CD4-positive, alpha-beta memory T cell (primary cell): ENCODE measurements around the gene STOM. TPM values are rescaled to one million over a fixed set of nuclear protein-coding genes. Genes with fewer than 3 reads are reported as not detected.

Experiments
- CTCF ChIA-PET: fragments of 350-600 bp; sonication (Branson Sonifier 250); formaldehyde crosslinking; loops from one replicate; lab custom pipeline; 2021; ENCODE audit warnings: inconsistent platforms; ENCODE audit not compliant: partially characterized antibody; lab: Charles Lee
- POLR2A ChIA-PET: fragments of 350-600 bp; sonication (Branson Sonifier 250); formaldehyde crosslinking; loops from one replicate; lab custom pipeline; 2021; ENCODE audit not compliant: partially characterized antibody; lab: Charles Lee
- DNase-seq, 5 donors: peaks; one replicate each; pipeline versions ENCODE4 v3.0.0 to v3.0.0-alpha.2; 2020 to 2022; ENCODE audit warnings: mixed read lengths in 1 of 5
- H3K27ac ChIP-seq: one replicate; pipeline ENCODE4 v1.7.0; 2013; ENCODE audit warnings: low read depth, low read length
- H3K27me3 ChIP-seq: 2 replicates; pipeline ENCODE4 v1.7.0; 2013; ENCODE audit warnings: mild to moderate bottlenecking, low read length, moderate library complexity; ENCODE audit not compliant: insufficient read depth
- H3K36me3 ChIP-seq: 2 replicates; pipeline ENCODE4 v1.7.0; 2013; ENCODE audit warnings: mild to moderate bottlenecking, low read length, moderate library complexity; ENCODE audit not compliant: insufficient read depth
- H3K4me1 ChIP-seq: 2 replicates; pipeline ENCODE4 v1.7.0; 2013; ENCODE audit warnings: mild to moderate bottlenecking, low read length, moderate library complexity; ENCODE audit not compliant: insufficient read depth
- H3K4me3 ChIP-seq, 2 donors: one replicate each; pipeline ENCODE4 v1.7.0; 2013; ENCODE audit warnings: low read length in 2 of 2, mild to moderate bottlenecking in 1 of 2
- H3K9me3 ChIP-seq, 2 donors: one replicate each; pipeline ENCODE4 v1.7.0; 2013; ENCODE audit warnings: low read length in 2 of 2, control low read depth in 1 of 2; ENCODE audit not compliant: control insufficient read depth in 1 of 2
- H3K27ac Mint-ChIP-seq, 7 donors: one replicate each; pipeline ENCODE4 v1.8.0; 2020 to 2021; ENCODE audit warnings: mixed read lengths in 7 of 7, mild to moderate bottlenecking in 6 of 7, inconsistent platforms in 3 of 7, moderate library complexity in 3 of 7
- H3K27me3 Mint-ChIP-seq, 2 donors: one replicate each; pipeline ENCODE4 v1.8.0; 2020 to 2021; ENCODE audit warnings: mixed read lengths in 2 of 2
- H3K36me3 Mint-ChIP-seq, 2 donors: one replicate each; pipeline ENCODE4 v1.8.0; 2020 to 2021; ENCODE audit warnings: mixed read lengths in 2 of 2, inconsistent platforms in 1 of 2, mild to moderate bottlenecking in 1 of 2
- H3K4me1 Mint-ChIP-seq, 4 donors: one replicate each; pipeline ENCODE4 v1.8.0; 2020 to 2021; ENCODE audit warnings: mixed read lengths in 4 of 4, mild to moderate bottlenecking in 1 of 4
- H3K4me3 Mint-ChIP-seq, 8 donors: one replicate each; pipeline ENCODE4 v1.8.0; 2020 to 2021; ENCODE audit warnings: mixed read lengths in 8 of 8, mild to moderate bottlenecking in 7 of 8, moderate library complexity in 6 of 8, inconsistent platforms in 3 of 8
- H3K9me3 Mint-ChIP-seq, 8 donors: one replicate each; pipeline ENCODE4 v1.8.0; 2020 to 2021; ENCODE audit warnings: mixed read lengths in 8 of 8, mild to moderate bottlenecking in 5 of 8, inconsistent platforms in 3 of 8, moderate library complexity in 1 of 8
- intact Hi-C: fragments of 100-400 bp; cut with micrococcal nuclease; formaldehyde crosslinking; loops from one replicate; pipeline ENCODE4 v1.15.1; 2023
- polyA plus RNA-seq, 2 donors: library from polyadenylated mRNA; unstranded; fragments of 300-500 nt; fragmentation: Illumina TruSeq; gene quantifications; one replicate each; pipeline ENCODE4 v1.2.3, GENCODE V29; 2021
- total RNA-seq, 2 experiments: library from RNA; stranded (reverse); gene quantifications; one replicate each; pipeline ENCODE4 v1.2.3, GENCODE V29; 2021

STOM gene
- total and polyA plus RNA-seq, 4 experiments from 2014 or later: 81.2 to 254 (median 135) TPM

- H3K36me3 Mint-ChIP-seq: peaks cover 18 to 23% of the 10 kb centered on the region in 2 donors
- Histone ChIP-seq H3K36me3 (no peaks in the 10 kb centered on the region), H3K4me3 (no peak overlapping the region), H3K4me1 (no peaks in the 10 kb centered on the region), H3K9me3 (no peaks in the 10 kb centered on the region), H3K27ac (no peak overlapping the region), H3K27me3 (no peaks in the 10 kb centered on the region)
- H3K27ac Mint-ChIP-seq: no peak overlapping the region
- no peaks in the 10 kb centered on the region for H3K9me3 Mint-ChIP-seq
- peaks cover 0 to 3% (median 0%) of the 10 kb centered on the region in 4 donors for H3K4me1 Mint-ChIP-seq
- ChIA-PET CTCF (interaction anchor here (1.0 to 1.4 kb wide), 3 partner anchors 8 to 65 kb away, joined by 3 to 7 read pairs (median 4); no protein-coding TSS in a partner anchor), POLR2A (no interaction called here)
- H3K4me3 Mint-ChIP-seq: no peak overlapping the region
- DNase-seq: no peak
- H3K27me3 Mint-ChIP-seq: no peaks in the 10 kb centered on the region
- intact Hi-C loops: no loop called here
Measured at GRCh38 chr9:121328476-121328875, 41.6 kb downstream of the STOM start.

- Mint-ChIP-seq H3K4me3 (no peak overlapping the region), H3K9me3 (no peaks in the 10 kb centered on the region), H3K27ac (no peak overlapping the region), H3K27me3 (no peaks in the 10 kb centered on the region), H3K36me3 (peaks cover 14 to 19% of the 10 kb centered on the region in 2 donors), H3K4me1 (peaks cover 5 to 11% (median 8%) of the 10 kb centered on the region in 4 donors)
- intact Hi-C loops: no loop called here
- H3K27me3 ChIP-seq: no peaks in the 10 kb centered on the region
- H3K27ac ChIP-seq: no peak overlapping the region
- no peak overlapping the region for H3K4me3 ChIP-seq
- peaks cover 9% of the 10 kb centered on the region for H3K4me1 ChIP-seq
- no peak for DNase-seq
- H3K9me3 ChIP-seq: no peaks in the 10 kb centered on the region
- no peaks in the 10 kb centered on the region for H3K36me3 ChIP-seq
- POLR2A ChIA-PET: interaction anchor here (1.2 kb wide), 1 partner anchor 13 kb away, joined by 3 read pairs; no protein-coding TSS in a partner anchor
- CTCF ChIA-PET: interaction anchor here (0.7 to 1.2 kb wide), 4 partner anchors 8 to 114 kb away, joined by 3 to 4 read pairs (median 3); no protein-coding TSS in a partner anchor
Measured at GRCh38 chr9:121326901-121327613, 43.0 kb downstream of the STOM start.

- Mint-ChIP-seq H3K27ac (no peak overlapping the region), H3K27me3 (no peaks in the 10 kb centered on the region), H3K4me3 (no peak overlapping the region), H3K9me3 (no peaks in the 10 kb centered on the region), H3K4me1 (peaks cover 7 to 15% (median 11%) of the 10 kb centered on the region in 4 donors), H3K36me3 (peaks cover 14 to 16% of the 10 kb centered on the region in 2 donors)
- Histone ChIP-seq H3K27ac (no peak overlapping the region), H3K4me3 (no peak overlapping the region), H3K4me1 (peaks cover 12% of the 10 kb centered on the region), H3K9me3 (no peaks in the 10 kb centered on the region), H3K36me3 (no peaks in the 10 kb centered on the region), H3K27me3 (no peaks in the 10 kb centered on the region)
- no peak for DNase-seq
- intact Hi-C loops: no loop called here
- CTCF ChIA-PET: interaction anchor here (0.7 to 1.2 kb wide), 2 partner anchors 9 to 49 kb away, joined by 3 read pairs; no protein-coding TSS in a partner anchor
- POLR2A ChIA-PET: interaction anchor here (1.2 kb wide), 1 partner anchor 14 kb away, joined by 3 read pairs; no protein-coding TSS in a partner anchor
Measured at GRCh38 chr9:121326130-121326838, 43.8 kb downstream of the STOM start.

DNA sequence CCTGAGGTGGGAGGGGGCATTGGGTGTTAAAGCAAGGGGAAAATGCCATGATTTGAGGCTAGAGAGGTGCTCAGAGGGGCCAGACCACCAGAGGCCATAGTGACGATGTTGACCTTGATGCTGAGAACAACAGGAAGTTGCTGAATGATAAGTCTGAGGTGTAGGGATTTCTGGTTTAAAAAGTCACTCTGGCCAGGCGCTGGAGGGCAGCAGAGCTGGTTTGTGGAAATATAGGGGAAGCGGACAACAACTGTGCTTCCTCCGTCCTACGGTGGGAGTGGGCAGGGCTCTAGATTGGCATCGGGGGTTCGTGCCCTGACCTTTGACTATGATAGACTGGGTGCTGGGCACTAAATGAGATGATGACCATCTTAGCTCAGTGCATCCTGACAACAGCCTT is 44.7 kb downstream of the STOM start:
- Histone ChIP-seq H3K27ac (no peak overlapping the region), H3K9me3 (no peaks in the 10 kb centered on the region), H3K36me3 (no peaks in the 10 kb centered on the region), H3K4me1 (peaks cover 21% of the 10 kb centered on the region), H3K27me3 (no peaks in the 10 kb centered on the region), H3K4me3 (no peak overlapping the region)
- DNase-seq: no peak
- H3K27me3 Mint-ChIP-seq: no peaks in the 10 kb centered on the region
- H3K4me3 Mint-ChIP-seq: no peak overlapping the region
- H3K9me3 Mint-ChIP-seq: no peaks in the 10 kb centered on the region
- H3K4me1 Mint-ChIP-seq: peaks cover 13 to 23% (median 17%) of the 10 kb centered on the region in 4 donors
- peaks cover 7 to 13% of the 10 kb centered on the region in 2 donors for H3K36me3 Mint-ChIP-seq
- peak overlapping the region in 1 of 7 donors; percentile 45 for H3K27ac Mint-ChIP-seq
- POLR2A ChIA-PET: no interaction called here
- intact Hi-C loops: no loop called here
- CTCF ChIA-PET: no interaction called here

GRCh38 chr9:121324755-121325154 is 45.3 kb downstream of the STOM start:
- no peak for DNase-seq
- intact Hi-C loops: no loop called here
- H3K9me3 ChIP-seq: no peaks in the 10 kb centered on the region
- no peaks in the 10 kb centered on the region for H3K27me3 ChIP-seq
- Mint-ChIP-seq H3K27ac (peak overlapping the region in 1 of 7 donors; percentile 38), H3K4me3 (no peak overlapping the region), H3K4me1 (peaks cover 14 to 29% (median 20%) of the 10 kb centered on the region in 4 donors), H3K27me3 (no peaks in the 10 kb centered on the region), H3K36me3 (peaks cover 6 to 12% of the 10 kb centered on the region in 2 donors), H3K9me3 (no peaks in the 10 kb centered on the region)
- H3K4me1 ChIP-seq: peaks cover 24% of the 10 kb centered on the region
- no peak overlapping the region for H3K4me3 ChIP-seq
- POLR2A ChIA-PET: no interaction called here
- no peaks in the 10 kb centered on the region for H3K36me3 ChIP-seq
- H3K27ac ChIP-seq: no peak overlapping the region
- CTCF ChIA-PET: no interaction called here

DNA sequence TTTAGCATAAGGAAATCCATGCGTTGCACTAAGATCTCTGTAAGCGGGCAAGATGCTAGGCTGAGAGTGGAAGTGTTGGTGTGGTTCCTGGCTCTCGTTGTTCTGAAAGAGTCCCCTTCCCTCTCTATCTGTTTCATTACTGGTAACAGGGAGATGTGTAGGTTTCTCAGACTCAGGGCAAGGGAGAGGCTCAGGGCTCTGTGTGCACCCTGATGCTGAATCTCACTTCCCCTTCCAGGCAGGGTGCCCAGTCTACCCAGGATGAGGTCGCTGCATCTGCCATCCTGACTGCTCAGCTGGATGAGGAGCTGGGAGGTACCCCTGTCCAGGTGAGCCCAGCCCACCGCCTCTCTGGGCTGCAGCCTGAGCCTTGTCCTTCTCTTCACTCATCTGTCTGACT is 45.7 kb downstream of the STOM start:
- intact Hi-C loops: no loop called here

More for the DNA sequence above, 45.7 kb downstream of the STOM start:
- peaks cover 2 to 8% of the 10 kb centered on the region in 2 donors for H3K36me3 Mint-ChIP-seq
- H3K4me1 Mint-ChIP-seq: peaks cover 14 to 29% (median 20%) of the 10 kb centered on the region in 4 donors
- Histone ChIP-seq H3K36me3 (no peaks in the 10 kb centered on the region), H3K9me3 (no peaks in the 10 kb centered on the region), H3K27ac (no peak overlapping the region), H3K4me1 (peaks cover 24% of the 10 kb centered on the region), H3K27me3 (no peaks in the 10 kb centered on the region), H3K4me3 (no peak overlapping the region)
- H3K4me3 Mint-ChIP-seq: no peak overlapping the region
- H3K9me3 Mint-ChIP-seq: no peaks in the 10 kb centered on the region
- POLR2A ChIA-PET: no interaction called here
- peak overlapping the region in 1 of 7 donors; percentile 23 for H3K27ac Mint-ChIP-seq
- CTCF ChIA-PET: interaction anchor here (1.0 to 6.9 kb wide), 3 partner anchors 19 to 62 kb away, joined by 3 to 272 read pairs (median 3); no protein-coding TSS in a partner anchor
- no peaks in the 10 kb centered on the region for H3K27me3 Mint-ChIP-seq
- DNase-seq: no peak
